DND-41 (cell line): ENCODE results near the gene MUC21.

Source experiments
- ATAC-seq: fragments of 200-7000 bp; cut with Tn5 transposase; 3 replicates; pipeline ENCODE4 v1.9.1; 2021; ENCODE audit warnings: low read depth; ENCODE audit not compliant: insufficient read depth
- DNase-seq: peaks from one replicate; pipeline ENCODE4 v3.0.0-alpha.2; 2020
- H2AFZ ChIP-seq: 2 replicates; pipeline ENCODE4 v1.6.0; 2012; ENCODE audit warnings: low read depth, low read length
- H3K27ac ChIP-seq: 2 replicates; pipeline ENCODE4 v1.5.1; 2012; ENCODE audit warnings: low read length, inconsistent platforms
- H3K27me3 ChIP-seq: fragments of 200-600 bp; sonication (generic); 2 replicates; pipeline ENCODE4 v1.6.0; 2012; ENCODE audit warnings: low read length, mild to moderate bottlenecking, inconsistent platforms; ENCODE audit not compliant: insufficient read depth, poor library complexity
- H3K36me3 ChIP-seq: 2 replicates; pipeline ENCODE4 v1.5.1; 2012; ENCODE audit warnings: low read length, inconsistent platforms; ENCODE audit not compliant: insufficient read depth
- H3K4me1 ChIP-seq: 2 replicates; pipeline ENCODE4 v1.5.1; 2012; ENCODE audit warnings: mild to moderate bottlenecking, low read length; ENCODE audit not compliant: insufficient read depth
- H3K4me2 ChIP-seq: 2 replicates; pipeline ENCODE4 v1.6.0; 2012; ENCODE audit warnings: mild to moderate bottlenecking, moderate library complexity, low read length, inconsistent platforms; ENCODE audit not compliant: insufficient read depth
- H3K4me3 ChIP-seq, 2 experiments: fragments of 200-600 bp in 1 of 2; shearing (Covaris generic) in 1 of 2; 2 replicates each; pipeline ENCODE4 v1.5.1; 2012 to 2016; ENCODE audit warnings: inconsistent platforms in 2 of 2, low read length in 2 of 2, mild to moderate bottlenecking in 2 of 2, low read depth in 1 of 2, moderate library complexity in 1 of 2
- H3K79me2 ChIP-seq: 2 replicates; pipeline ENCODE4 v1.6.0; 2012; ENCODE audit warnings: low read length, inconsistent platforms; ENCODE audit not compliant: insufficient read depth
- H3K9ac ChIP-seq: 2 replicates; pipeline ENCODE4 v1.6.0; 2012; ENCODE audit warnings: low read depth, mild to moderate bottlenecking, inconsistent platforms, low read length, moderate library complexity
- H3K9me3 ChIP-seq: 2 replicates; pipeline ENCODE4 v1.5.1; 2012; ENCODE audit warnings: low read length, moderate library complexity, mild to moderate bottlenecking, inconsistent platforms; ENCODE audit not compliant: insufficient read depth, severe bottlenecking
- H4K20me1 ChIP-seq: 2 replicates; pipeline ENCODE4 v1.6.0; 2012; ENCODE audit warnings: low read length; ENCODE audit not compliant: insufficient read depth
- EZH2 ChIP-seq: IDR thresholded peaks from 3 replicates; pipeline ENCODE4 v1.6.1; 2012; ENCODE audit warnings: borderline replicate concordance, low read depth, mild to moderate bottlenecking, moderate library complexity, low read length, inconsistent platforms; ENCODE audit not compliant: severe bottlenecking
- TF ChIP-seq, protein P1 (sequence below): IDR thresholded peaks from 2 replicates; pipeline ENCODE4 v1.5.1; 2012; ENCODE audit warnings: borderline replicate concordance, low read length, moderate library complexity, mild to moderate bottlenecking; ENCODE audit not compliant: poor library complexity, severe bottlenecking; ENCODE audit errors: extremely low read depth

The MUC21 gene

DNA sequence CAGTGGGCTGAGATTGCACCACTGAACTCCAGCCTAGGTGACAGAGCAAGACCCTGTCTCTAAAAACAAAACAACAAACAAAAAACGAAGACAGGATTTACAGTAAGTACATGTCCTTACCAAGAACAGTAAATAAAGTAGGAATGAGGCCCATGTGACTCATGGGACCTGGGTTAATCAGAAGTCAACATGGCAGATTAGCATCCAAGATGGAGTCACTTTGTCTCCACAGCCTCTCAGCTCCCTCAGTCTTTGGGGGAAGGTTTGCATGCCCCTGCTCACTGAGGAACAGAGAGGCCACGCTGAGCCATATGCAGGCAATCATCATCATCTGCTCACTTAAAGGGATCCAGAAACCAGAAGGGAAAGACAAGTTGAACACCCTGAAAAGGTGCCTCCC is 19.0 kb downstream of the MUC21 start:
- Histone ChIP-seq H3K79me2 (no peaks in the 10 kb centered on the region), H3K9me3 (no peaks in the 10 kb centered on the region), H3K36me3 (no peaks in the 10 kb centered on the region), H4K20me1 (no peaks in the 10 kb centered on the region), H3K27me3 (peaks cover 6% of the 10 kb centered on the region), H3K9ac (no peak overlapping the region), H3K4me1 (no peaks in the 10 kb centered on the region), H3K27ac (no peak overlapping the region), H2AFZ (no peak overlapping the region), H3K4me2 (no peak overlapping the region), H3K4me3 (no peak overlapping the region)
- TF ChIP-seq EZH2 = no peak
- TF ChIP-seq, protein P1, sequence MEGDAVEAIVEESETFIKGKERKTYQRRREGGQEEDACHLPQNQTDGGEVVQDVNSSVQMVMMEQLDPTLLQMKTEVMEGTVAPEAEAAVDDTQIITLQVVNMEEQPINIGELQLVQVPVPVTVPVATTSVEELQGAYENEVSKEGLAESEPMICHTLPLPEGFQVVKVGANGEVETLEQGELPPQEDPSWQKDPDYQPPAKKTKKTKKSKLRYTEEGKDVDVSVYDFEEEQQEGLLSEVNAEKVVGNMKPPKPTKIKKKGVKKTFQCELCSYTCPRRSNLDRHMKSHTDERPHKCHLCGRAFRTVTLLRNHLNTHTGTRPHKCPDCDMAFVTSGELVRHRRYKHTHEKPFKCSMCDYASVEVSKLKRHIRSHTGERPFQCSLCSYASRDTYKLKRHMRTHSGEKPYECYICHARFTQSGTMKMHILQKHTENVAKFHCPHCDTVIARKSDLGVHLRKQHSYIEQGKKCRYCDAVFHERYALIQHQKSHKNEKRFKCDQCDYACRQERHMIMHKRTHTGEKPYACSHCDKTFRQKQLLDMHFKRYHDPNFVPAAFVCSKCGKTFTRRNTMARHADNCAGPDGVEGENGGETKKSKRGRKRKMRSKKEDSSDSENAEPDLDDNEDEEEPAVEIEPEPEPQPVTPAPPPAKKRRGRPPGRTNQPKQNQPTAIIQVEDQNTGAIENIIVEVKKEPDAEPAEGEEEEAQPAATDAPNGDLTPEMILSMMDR = no peak
- ATAC-seq (no peak), DNase-seq (no peak)

DNA sequence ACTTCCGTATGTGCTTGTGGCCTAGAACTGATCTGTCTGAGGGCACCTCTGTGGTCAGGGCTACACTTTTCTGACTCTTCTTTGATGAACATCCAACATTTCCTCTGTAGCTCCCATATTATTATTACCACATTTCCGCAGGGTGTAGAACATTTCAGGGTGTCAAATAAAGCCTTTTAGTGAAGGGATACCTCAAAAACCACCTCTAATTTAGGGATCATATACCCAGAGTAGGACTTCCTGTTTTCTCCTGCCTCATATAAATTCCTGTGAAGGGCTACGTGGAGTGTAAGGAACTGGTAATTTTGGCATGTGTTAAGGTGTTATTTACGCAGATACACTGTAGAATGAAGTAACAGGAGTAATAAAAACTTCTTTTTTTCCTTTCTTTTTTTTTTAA is 21.3 kb downstream of the MUC21 start:
- Histone ChIP-seq H3K36me3 (no peaks in the 10 kb centered on the region), H2AFZ (no peak overlapping the region), H3K27ac (no peak overlapping the region), H3K27me3 (peaks cover 16% of the 10 kb centered on the region), H3K9me3 (no peaks in the 10 kb centered on the region), H4K20me1 (no peaks in the 10 kb centered on the region; the same call in 1 of the 2 replicates), H3K4me3 (no peak overlapping the region), H3K4me2 (no peak overlapping the region), H3K4me1 (no peaks in the 10 kb centered on the region), H3K79me2 (no peaks in the 10 kb centered on the region), H3K9ac (no peak overlapping the region)
- DNase-seq (no peak), ATAC-seq (no peak)
- TF ChIP-seq, protein P1 = no peak

GRCh38 chr6:31005249-31006020 is 21.9 kb downstream of the MUC21 start:
- no peaks in the 10 kb centered on the region for H3K9me3 ChIP-seq
- no peak overlapping the region for H3K4me3 ChIP-seq
- TF ChIP-seq, protein P1 = no peak
- TF ChIP-seq EZH2 = no peak
- no peak for DNase-seq
- H2AFZ ChIP-seq = no peak overlapping the region
- no peak overlapping the region for H3K27ac ChIP-seq
- H3K36me3 ChIP-seq = no peaks in the 10 kb centered on the region
- no peaks in the 10 kb centered on the region for H3K4me1 ChIP-seq
- ATAC-seq = no peak
- H3K4me2 ChIP-seq = no peak overlapping the region
- no peaks in the 10 kb centered on the region; the same call in 1 of the 2 replicates for H4K20me1 ChIP-seq
- no peaks in the 10 kb centered on the region for H3K79me2 ChIP-seq
- H3K9ac ChIP-seq = no peak overlapping the region
- H3K27me3 ChIP-seq = peaks cover 21% of the 10 kb centered on the region
